ENCODE measurements around the gene MZF1. TPM values are rescaled to one million over a fixed set of nuclear protein-coding genes. Genes with fewer than 3 reads are reported as not detected.
A peak's percentile ranks its signal among the peaks of the same experiment; 100 is the strongest.

The MZF1 gene
- total RNA-seq, 1 experiment from 2014 or later = 25.9 TPM

- no peaks in the 10 kb centered on the region for H3K9me3 ChIP-seq (ENCODE audit: control insufficient read depth, insufficient read depth, low read depth, low read length)
- in situ Hi-C loops (cut with HindIII; ENCODE audit: low pct_unique_long_range_greater_than_20kb, low sequenced_read_pairs) (no loop called here), intact Hi-C loops (cut with micrococcal nuclease; ENCODE audit: unreplicated experiment) (no loop called here)
- H3K4me1 ChIP-seq (ENCODE audit: control insufficient read depth, insufficient read depth, low read length) = peaks cover 42% of the 10 kb centered on the region
- H3K27me3 ChIP-seq (ENCODE audit: control insufficient read depth, insufficient read depth, low read length) = no peaks in the 10 kb centered on the region
- H3K4me3 ChIP-seq (ENCODE audit: low read depth in 2 of 2, low read length in 2 of 2) = peak overlapping the region; percentile 66 to 100
- TF ChIP-seq SIN3A (IDR thresholded peaks at IDR 0.05; ENCODE audit: borderline replicate concordance, insufficient read depth, low read depth, low read length) (no peak), POLR2AphosphoS5 (IDR thresholded peaks at IDR 0.05; ENCODE audit: low read depth, low read length) (no peak), TCF7L2 (IDR thresholded peaks at IDR 0.05; ENCODE audit: low read depth, low read length) (no peak)
- TF ChIP-seq, protein P1, sequence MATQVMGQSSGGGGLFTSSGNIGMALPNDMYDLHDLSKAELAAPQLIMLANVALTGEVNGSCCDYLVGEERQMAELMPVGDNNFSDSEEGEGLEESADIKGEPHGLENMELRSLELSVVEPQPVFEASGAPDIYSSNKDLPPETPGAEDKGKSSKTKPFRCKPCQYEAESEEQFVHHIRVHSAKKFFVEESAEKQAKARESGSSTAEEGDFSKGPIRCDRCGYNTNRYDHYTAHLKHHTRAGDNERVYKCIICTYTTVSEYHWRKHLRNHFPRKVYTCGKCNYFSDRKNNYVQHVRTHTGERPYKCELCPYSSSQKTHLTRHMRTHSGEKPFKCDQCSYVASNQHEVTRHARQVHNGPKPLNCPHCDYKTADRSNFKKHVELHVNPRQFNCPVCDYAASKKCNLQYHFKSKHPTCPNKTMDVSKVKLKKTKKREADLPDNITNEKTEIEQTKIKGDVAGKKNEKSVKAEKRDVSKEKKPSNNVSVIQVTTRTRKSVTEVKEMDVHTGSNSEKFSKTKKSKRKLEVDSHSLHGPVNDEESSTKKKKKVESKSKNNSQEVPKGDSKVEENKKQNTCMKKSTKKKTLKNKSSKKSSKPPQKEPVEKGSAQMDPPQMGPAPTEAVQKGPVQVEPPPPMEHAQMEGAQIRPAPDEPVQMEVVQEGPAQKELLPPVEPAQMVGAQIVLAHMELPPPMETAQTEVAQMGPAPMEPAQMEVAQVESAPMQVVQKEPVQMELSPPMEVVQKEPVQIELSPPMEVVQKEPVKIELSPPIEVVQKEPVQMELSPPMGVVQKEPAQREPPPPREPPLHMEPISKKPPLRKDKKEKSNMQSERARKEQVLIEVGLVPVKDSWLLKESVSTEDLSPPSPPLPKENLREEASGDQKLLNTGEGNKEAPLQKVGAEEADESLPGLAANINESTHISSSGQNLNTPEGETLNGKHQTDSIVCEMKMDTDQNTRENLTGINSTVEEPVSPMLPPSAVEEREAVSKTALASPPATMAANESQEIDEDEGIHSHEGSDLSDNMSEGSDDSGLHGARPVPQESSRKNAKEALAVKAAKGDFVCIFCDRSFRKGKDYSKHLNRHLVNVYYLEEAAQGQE (IDR thresholded peaks at IDR 0.05; ENCODE audit: insufficient read depth in 1 of 2, low read depth in 2 of 2, low read length in 1 of 2) = no peak
- TF ChIP-seq, protein P2, sequence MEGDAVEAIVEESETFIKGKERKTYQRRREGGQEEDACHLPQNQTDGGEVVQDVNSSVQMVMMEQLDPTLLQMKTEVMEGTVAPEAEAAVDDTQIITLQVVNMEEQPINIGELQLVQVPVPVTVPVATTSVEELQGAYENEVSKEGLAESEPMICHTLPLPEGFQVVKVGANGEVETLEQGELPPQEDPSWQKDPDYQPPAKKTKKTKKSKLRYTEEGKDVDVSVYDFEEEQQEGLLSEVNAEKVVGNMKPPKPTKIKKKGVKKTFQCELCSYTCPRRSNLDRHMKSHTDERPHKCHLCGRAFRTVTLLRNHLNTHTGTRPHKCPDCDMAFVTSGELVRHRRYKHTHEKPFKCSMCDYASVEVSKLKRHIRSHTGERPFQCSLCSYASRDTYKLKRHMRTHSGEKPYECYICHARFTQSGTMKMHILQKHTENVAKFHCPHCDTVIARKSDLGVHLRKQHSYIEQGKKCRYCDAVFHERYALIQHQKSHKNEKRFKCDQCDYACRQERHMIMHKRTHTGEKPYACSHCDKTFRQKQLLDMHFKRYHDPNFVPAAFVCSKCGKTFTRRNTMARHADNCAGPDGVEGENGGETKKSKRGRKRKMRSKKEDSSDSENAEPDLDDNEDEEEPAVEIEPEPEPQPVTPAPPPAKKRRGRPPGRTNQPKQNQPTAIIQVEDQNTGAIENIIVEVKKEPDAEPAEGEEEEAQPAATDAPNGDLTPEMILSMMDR (IDR thresholded peaks at IDR 0.05) = no peak
- peak overlapping the region; percentile 84 for H3K27ac ChIP-seq (ENCODE audit: low read length)
- ChIA-PET CTCF (interaction anchor here (0.5 kb wide), 1 partner anchor 788 kb away, joined by 8 read pairs; the partner anchor contains the start of gene ZNF586), POLR2A (interaction anchor here (0.5 to 1.2 kb wide), 2 partner anchors 17 to 18 kb away, joined by 5 to 7 read pairs; no protein-coding TSS in a partner anchor)
- H3K36me3 ChIP-seq (ENCODE audit: control insufficient read depth, insufficient read depth, low read length) = no peaks in the 10 kb centered on the region; the same call in 1 of the 2 replicates
- ATAC-seq (no peak), DNase-seq (ENCODE audit: low read depth, low spot score) (no peak)
- no TSS peak for BruUV-seq (replicated peaks)
Observed at GRCh38 chr19:58557221-58558065, 15.7 kb downstream of the MZF1 start.

- ATAC-seq (no peak), DNase-seq (ENCODE audit: low read depth, low spot score) (no peak)
- Histone ChIP-seq H3K9me3 (ENCODE audit: control insufficient read depth, insufficient read depth, low read depth, low read length) (no peaks in the 10 kb centered on the region), H3K36me3 (ENCODE audit: control insufficient read depth, insufficient read depth, low read length) (peaks cover under 1% of the 10 kb centered on the region; the same call in 1 of the 2 replicates), H3K27me3 (ENCODE audit: control insufficient read depth, insufficient read depth, low read length) (no peaks in the 10 kb centered on the region), H3K4me1 (ENCODE audit: control insufficient read depth, insufficient read depth, low read length) (peaks cover 42% of the 10 kb centered on the region), H3K4me3 (ENCODE audit: low read depth in 2 of 2, low read length in 2 of 2) (peak overlapping the region; percentile 66 to 100), H3K27ac (ENCODE audit: low read length) (peak overlapping the region; percentile 84)
- ChIA-PET POLR2A (interaction anchor here (0.5 to 1.2 kb wide), 2 partner anchors 17 to 19 kb away, joined by 5 to 7 read pairs; no protein-coding TSS in a partner anchor), CTCF (interaction anchor here (0.5 kb wide), 1 partner anchor 787 kb away, joined by 8 read pairs; the partner anchor contains the start of gene ZNF586)
- intact Hi-C loops (cut with micrococcal nuclease; ENCODE audit: unreplicated experiment) = no loop called here
- in situ Hi-C loops (cut with HindIII; ENCODE audit: low pct_unique_long_range_greater_than_20kb, low sequenced_read_pairs) = no loop called here
- TSS peak; percentile 62 for BruUV-seq (replicated peaks)
- no peak for TF ChIP-seq POLR2AphosphoS5 (IDR thresholded peaks at IDR 0.05; ENCODE audit: low read depth, low read length)
- TF ChIP-seq, protein P2 (IDR thresholded peaks at IDR 0.05) = no peak
- TF ChIP-seq, protein P1 (IDR thresholded peaks at IDR 0.05; ENCODE audit: insufficient read depth in 1 of 2, low read depth in 2 of 2, low read length in 1 of 2) = no peak
Observed at GRCh38 chr19:58556622-58557220, 16.4 kb downstream of the MZF1 start.

Data from Panc1 (cell line).